Trophoblast cell (in vitro differentiated cells and primary cell): ENCODE data around the gene MAMLD1.

Experiments used
- DNase-seq, 2 donors: peaks; one replicate each; pipeline ENCODE4 v3.0.0-alpha.2; 2016
- H2AFZ ChIP-seq: 2 replicates; pipeline ENCODE4 v1.6.1; 2013; ENCODE audit warnings: low read length, moderate library complexity, mild to moderate bottlenecking; ENCODE audit not compliant: insufficient read depth, poor library complexity
- H2AK5ac ChIP-seq: 2 replicates; pipeline ENCODE4 v1.6.1; 2013; ENCODE audit warnings: mild to moderate bottlenecking, low read length
- H2BK120ac ChIP-seq: 2 replicates; pipeline ENCODE4 v1.6.1; 2013; ENCODE audit warnings: low read length, mild to moderate bottlenecking, moderate library complexity; ENCODE audit not compliant: insufficient read depth, poor library complexity
- H2BK12ac ChIP-seq: 2 replicates; pipeline ENCODE4 v1.6.1; 2013; ENCODE audit warnings: mild to moderate bottlenecking, low read length, moderate library complexity
- H2BK5ac ChIP-seq: 2 replicates; pipeline ENCODE4 v1.6.1; 2013; ENCODE audit warnings: low read length, low read depth, moderate library complexity, mild to moderate bottlenecking; ENCODE audit not compliant: poor library complexity
- H3K14ac ChIP-seq: 2 replicates; pipeline ENCODE4 v1.6.1; 2013; ENCODE audit warnings: mild to moderate bottlenecking, low read length
- H3K18ac ChIP-seq: 2 replicates; pipeline ENCODE4 v1.6.1; 2013; ENCODE audit warnings: mild to moderate bottlenecking, low read length
- H3K23ac ChIP-seq: 2 replicates; pipeline ENCODE4 v1.6.1; 2013; ENCODE audit warnings: low read length
- H3K27ac ChIP-seq: 2 replicates; pipeline ENCODE4 v1.5.1; 2013; ENCODE audit warnings: low read depth, mild to moderate bottlenecking, inconsistent platforms, low read length, moderate library complexity
- H3K27me3 ChIP-seq: 2 replicates; pipeline ENCODE4 v1.6.1; 2013; ENCODE audit warnings: inconsistent platforms, mild to moderate bottlenecking, low read length, moderate library complexity; ENCODE audit not compliant: insufficient read depth
- H3K36me3 ChIP-seq, 2 experiments: 1 replicate in 1 of 2; 2 replicates in 1 of 2; pipeline ENCODE4 v1.6.1; 2013; ENCODE audit warnings: low read length in 2 of 2, mild to moderate bottlenecking in 2 of 2, moderate library complexity in 1 of 2; ENCODE audit not compliant: insufficient read depth in 2 of 2, control insufficient read depth in 1 of 2
- H3K4ac ChIP-seq: 2 replicates; pipeline ENCODE4 v1.6.1; 2013; ENCODE audit warnings: low read depth, mild to moderate bottlenecking, low read length, moderate library complexity
- H3K4me1 ChIP-seq, 2 experiments: 1 replicate in 1 of 2; 2 replicates in 1 of 2; pipeline ENCODE4 v1.6.1; 2013; ENCODE audit warnings: low read length in 2 of 2, mild to moderate bottlenecking in 2 of 2, moderate library complexity in 1 of 2; ENCODE audit not compliant: insufficient read depth in 2 of 2, control insufficient read depth in 1 of 2
- H3K4me2 ChIP-seq: 2 replicates; pipeline ENCODE4 v1.6.1; 2013; ENCODE audit warnings: inconsistent platforms, mild to moderate bottlenecking, low read length, moderate library complexity
- H3K4me3 ChIP-seq: 2 replicates; pipeline ENCODE4 v1.5.1; 2013; ENCODE audit warnings: mild to moderate bottlenecking, low read depth, low read length, inconsistent platforms
- H3K79me1 ChIP-seq: one replicate; pipeline ENCODE4 v1.6.1; 2013; ENCODE audit warnings: low read length
- H3K79me2 ChIP-seq: 2 replicates; pipeline ENCODE4 v1.6.1; 2013; ENCODE audit warnings: low read length, mild to moderate bottlenecking; ENCODE audit not compliant: control insufficient read depth, insufficient read depth, poor library complexity
- H3K9ac ChIP-seq: 2 replicates; pipeline ENCODE4 v1.6.1; 2013; ENCODE audit warnings: mild to moderate bottlenecking, low read length
- H3K9me3 ChIP-seq: 2 replicates; pipeline ENCODE4 v1.6.1; 2013; ENCODE audit warnings: low read depth, mild to moderate bottlenecking, control low read depth, inconsistent platforms, low read length; ENCODE audit not compliant: insufficient read depth
- H4K12ac ChIP-seq: 2 replicates; pipeline ENCODE4 v1.6.1; 2013; ENCODE audit warnings: low read depth, mild to moderate bottlenecking, low read length, moderate library complexity
- H4K8ac ChIP-seq: 2 replicates; pipeline ENCODE4 v1.6.1; 2013; ENCODE audit warnings: low read depth, mild to moderate bottlenecking, low read length, moderate library complexity
- H4K91ac ChIP-seq: one replicate; pipeline ENCODE4 v1.6.1; 2013; ENCODE audit warnings: low read depth, mild to moderate bottlenecking, low read length, moderate library complexity
- WGBS: extraction: QIAGEN DNeasy Blood & Tissue Kit; methylation state at CpG from one replicate; pipeline ENCODE4 v1.1.7; 2013; ENCODE audit warnings: missing lambda C conversion rate; ENCODE audit not compliant: insufficient read length, insufficient coverage; ENCODE audit errors: extremely low coverage; 5-methylcytosine and 5-hydroxymethylcytosine counted together

MAMLD1 gene

GRCh38 chrX:150525061-150525919 lies 162.2 kb downstream of the MAMLD1 start:
- Histone ChIP-seq H3K9me3 (no peaks in the 10 kb centered on the region), H3K4me2 (no peak overlapping the region), H2AFZ (no peak overlapping the region), H3K79me2 (no peaks in the 10 kb centered on the region), H3K4me1 (no peaks in the 10 kb centered on the region), H4K8ac (no peak overlapping the region), H2BK5ac (no peak overlapping the region), H3K23ac (no peak overlapping the region), H3K9ac (no peak overlapping the region), H3K36me3 (no peaks in the 10 kb centered on the region), H3K4me3 (no peak overlapping the region), H3K14ac (no peak overlapping the region), H2BK12ac (no peak overlapping the region), H4K12ac (no peak overlapping the region), H2BK120ac (no peak overlapping the region), H3K4ac (no peak overlapping the region), H3K27me3 (no peaks in the 10 kb centered on the region), H2AK5ac (no peak overlapping the region), H3K27ac (no peak overlapping the region), H3K79me1 (no peaks in the 10 kb centered on the region), H4K91ac (no peak overlapping the region), H3K18ac (no peak overlapping the region)
- no peak for DNase-seq
- no CpG with 5 or more reads among the region's 10 CpGs for WGBS

- no peak overlapping the region for H2BK5ac ChIP-seq
- no peak overlapping the region for H2BK120ac ChIP-seq
- no peaks in the 10 kb centered on the region for H3K79me1 ChIP-seq
- H3K23ac ChIP-seq: no peak overlapping the region
- no peak overlapping the region for H4K91ac ChIP-seq
- H2BK12ac ChIP-seq: no peak overlapping the region
- no peak overlapping the region for H2AK5ac ChIP-seq
- no peak overlapping the region for H3K4me3 ChIP-seq
- no peak overlapping the region for H4K12ac ChIP-seq
- WGBS: no CpG with 5 or more reads among the region's 7 CpGs
- no peaks in the 10 kb centered on the region for H3K9me3 ChIP-seq
- H3K36me3 ChIP-seq: no peaks in the 10 kb centered on the region
- no peak overlapping the region for H3K18ac ChIP-seq
- H3K27ac ChIP-seq: no peak overlapping the region
- H3K4ac ChIP-seq: no peak overlapping the region
- H2AFZ ChIP-seq: no peak overlapping the region
- H3K9ac ChIP-seq: no peak overlapping the region
- H3K79me2 ChIP-seq: no peaks in the 10 kb centered on the region
- no peak overlapping the region for H3K14ac ChIP-seq
- H3K27me3 ChIP-seq: no peaks in the 10 kb centered on the region
- no peak overlapping the region for H3K4me2 ChIP-seq
- H4K8ac ChIP-seq: no peak overlapping the region
- H3K4me1 ChIP-seq: no peaks in the 10 kb centered on the region
- no peak for DNase-seq
Measured at GRCh38 chrX:150526692-150527091, 163.6 kb downstream of the MAMLD1 start.

- no peak overlapping the region for H3K4ac ChIP-seq
- WGBS: no CpG with 5 or more reads among the region's 3 CpGs
- H3K27ac ChIP-seq: no peak overlapping the region
- H3K36me3 ChIP-seq: no peaks in the 10 kb centered on the region
- no peaks in the 10 kb centered on the region for H3K79me2 ChIP-seq
- no peak overlapping the region for H4K12ac ChIP-seq
- no peak overlapping the region for H3K4me2 ChIP-seq
- no peak overlapping the region for H2BK5ac ChIP-seq
- H3K23ac ChIP-seq: no peak overlapping the region
- H3K4me1 ChIP-seq: no peaks in the 10 kb centered on the region
- H4K8ac ChIP-seq: no peak overlapping the region
- no peak overlapping the region for H3K4me3 ChIP-seq
- no peak overlapping the region for H3K9ac ChIP-seq
- no peak overlapping the region for H2BK120ac ChIP-seq
- H3K9me3 ChIP-seq: no peaks in the 10 kb centered on the region
- H2AFZ ChIP-seq: no peak overlapping the region
- H2BK12ac ChIP-seq: no peak overlapping the region
- H3K79me1 ChIP-seq: no peaks in the 10 kb centered on the region
- H2AK5ac ChIP-seq: no peak overlapping the region
- H4K91ac ChIP-seq: no peak overlapping the region
- no peak overlapping the region for H3K18ac ChIP-seq
- no peaks in the 10 kb centered on the region for H3K27me3 ChIP-seq
- no peak for DNase-seq
- H3K14ac ChIP-seq: no peak overlapping the region
Measured at GRCh38 chrX:150527108-150527507, 164.0 kb downstream of the MAMLD1 start.

GRCh38 chrX:150529587-150529986 lies 166.5 kb downstream of the MAMLD1 start:
- Histone ChIP-seq H3K4me2 (no peak overlapping the region), H3K4me3 (no peak overlapping the region)
- WGBS: no CpG with 5 or more reads among the region's 3 CpGs

More at GRCh38 chrX:150529587-150529986, 166.5 kb downstream of the MAMLD1 start:
- Histone ChIP-seq H2AK5ac (no peak overlapping the region), H3K18ac (no peak overlapping the region), H3K9ac (no peak overlapping the region), H2AFZ (no peak overlapping the region), H4K12ac (no peak overlapping the region), H3K79me2 (no peaks in the 10 kb centered on the region), H2BK120ac (no peak overlapping the region), H4K8ac (no peak overlapping the region), H3K36me3 (no peaks in the 10 kb centered on the region), H3K14ac (no peak overlapping the region), H3K9me3 (no peaks in the 10 kb centered on the region), H2BK12ac (no peak overlapping the region), H3K4ac (no peak overlapping the region), H3K27me3 (no peaks in the 10 kb centered on the region), H4K91ac (no peak overlapping the region), H3K79me1 (no peaks in the 10 kb centered on the region), H3K4me1 (no peaks in the 10 kb centered on the region), H3K23ac (no peak overlapping the region), H2BK5ac (no peak overlapping the region), H3K27ac (no peak overlapping the region)
- no peak for DNase-seq
